ENCODE results near the gene FEZF2.

- TF ChIP-seq U2AF2 (IDR thresholded peaks at IDR 0.05; ENCODE audit: low read depth, low read length) (no peak), ZBTB33 (CRISPR knock-in tag; IDR thresholded peaks at IDR 0.05) (no peak), POLR2AphosphoS5 (IDR thresholded peaks at IDR 0.05; ENCODE audit: low read depth, low read length) (no peak), SOX13 (IDR thresholded peaks at IDR 0.05) (no peak), SOX13 (CRISPR knock-in tag; conservative IDR thresholded peaks at IDR 0.05 in 1 of 2, IDR thresholded peaks at IDR 0.05 in 1 of 2) (no peak), NR3C1 (CRISPR knock-in tag; IDR thresholded peaks at IDR 0.05) (no peak), ZNF564 (CRISPR knock-in tag; IDR thresholded peaks at IDR 0.05) (no peak)
Measured at GRCh38 chr3:62415312-62415801, 42.0 kb upstream of the FEZF2 start.
